Panc1 (cell line): ENCODE measurements around the gene GSC2. TPM values are rescaled to one million over a fixed set of nuclear protein-coding genes. Genes with fewer than 3 reads are reported as not detected.

Experiments used
- ATAC-seq: fragments of 200-7000 bp; cut with Tn5 transposase; 2 replicates; pipeline ENCODE4 v1.9.1; 2020; ENCODE audit warnings: mild to moderate bottlenecking, moderate library complexity
- BruUV-seq: library from RNA; stranded (reverse); fragments of 400-500 nt; replicated peaks from 2 replicates; lab custom pipeline; 2021; lab: Mats Ljungman, UMichigan
- CTCF ChIA-PET: fragments of 300-600 bp; sonication (Branson Sonifier 250); formaldehyde crosslinking; loops from one replicate; lab custom pipeline; 2022; ENCODE audit warnings: antibody characterized with exemption; lab: Charles Lee
- POLR2A ChIA-PET: fragments of 300-600 bp; sonication (Branson Sonifier 250); formaldehyde crosslinking; loops from one replicate; lab custom pipeline; 2022; ENCODE audit warnings: antibody characterized with exemption; lab: Charles Lee
- DNase-seq: peaks from one replicate; pipeline ENCODE4 v3.0.0-alpha.2; 2010; ENCODE audit warnings: low read depth, low spot score
- H3K27ac ChIP-seq: 2 replicates; pipeline ENCODE4 v1.5.1; 2011; ENCODE audit warnings: mild to moderate bottlenecking, low read length, inconsistent platforms
- H3K27me3 ChIP-seq: fragments of 200-500 bp; sonication (Bioruptor generic); 2 replicates; pipeline ENCODE4 v1.6.0; 2014; ENCODE audit warnings: low read length, inconsistent platforms; ENCODE audit not compliant: control insufficient read depth, insufficient read depth
- H3K36me3 ChIP-seq: fragments of 200-500 bp; sonication (Bioruptor generic); 2 replicates; pipeline ENCODE4 v1.5.1; 2014; ENCODE audit warnings: inconsistent platforms, mild to moderate bottlenecking, low read length, moderate library complexity; ENCODE audit not compliant: control insufficient read depth, insufficient read depth
- H3K4me1 ChIP-seq: 2 replicates; pipeline ENCODE4 v1.5.1; 2011; ENCODE audit warnings: inconsistent platforms, mild to moderate bottlenecking, low read length, moderate library complexity; ENCODE audit not compliant: control insufficient read depth, insufficient read depth
- H3K4me3 ChIP-seq, 2 experiments: 2 replicates each; pipeline ENCODE4 v1.5.1; 2011 to 2012; ENCODE audit warnings: low read depth in 2 of 2, low read length in 2 of 2, mild to moderate bottlenecking in 2 of 2, inconsistent platforms in 1 of 2, moderate library complexity in 1 of 2
- H3K9me3 ChIP-seq: fragments of 200-500 bp; sonication (Bioruptor generic); 2 replicates; pipeline ENCODE4 v1.5.1; 2014; ENCODE audit warnings: low read depth, mild to moderate bottlenecking, inconsistent platforms, low read length, moderate library complexity; ENCODE audit not compliant: control insufficient read depth, insufficient read depth
- POLR2AphosphoS5 ChIP-seq: IDR thresholded peaks from 2 replicates; pipeline ENCODE4 v1.6.1; 2012; ENCODE audit warnings: mild to moderate bottlenecking, low read depth, low read length, moderate library complexity
- SIN3A ChIP-seq: IDR thresholded peaks from 2 replicates; pipeline ENCODE4 v1.6.1; 2012; ENCODE audit warnings: low read depth, mild to moderate bottlenecking, low read length, moderate library complexity, borderline replicate concordance; ENCODE audit not compliant: insufficient read depth
- TCF7L2 ChIP-seq: IDR thresholded peaks from 2 replicates; pipeline ENCODE4 v1.6.1; 2011; ENCODE audit warnings: mild to moderate bottlenecking, low read depth, low read length, inconsistent platforms
- in situ Hi-C: cut with HindIII; loops from 2 replicates; pipeline ENCODE4 v1.10.0; 2016; ENCODE audit warnings: low sequenced_read_pairs, low pct_unique_long_range_greater_than_20kb
- intact Hi-C: fragments of 100-400 bp; cut with micrococcal nuclease; formaldehyde crosslinking; loops from one replicate; pipeline ENCODE4 v1.10.0; 2022; ENCODE audit not compliant: unreplicated experiment
- total RNA-seq: library from RNA; stranded (reverse); gene quantifications from one replicate; pipeline ENCODE4 v1.2.1, GENCODE V29; 2021; ENCODE audit not compliant: unreplicated experiment
- TF ChIP-seq, protein P1 (sequence below), 2 experiments: IDR thresholded peaks; 2 replicates each; pipeline ENCODE4 v1.6.1; 2011 to 2012; ENCODE audit warnings: low read depth in 2 of 2, control low read depth in 1 of 2, low read length in 1 of 2, mild to moderate bottlenecking in 1 of 2, moderate library complexity in 1 of 2; ENCODE audit not compliant: insufficient read depth in 1 of 2
- TF ChIP-seq, protein P2 (sequence below): fragments of 450-650 bp; IDR thresholded peaks from 2 replicates; pipeline ENCODE4 v1.5.1; 2017; ENCODE audit warnings: mild to moderate bottlenecking

Gene GSC2
- total RNA-seq, 1 experiment from 2014 or later, result 0.23 TPM

GRCh38 chr22:19179497-19180048 is 29.5 kb upstream of the GSC2 start:
- Histone ChIP-seq H3K36me3 (no peaks in the 10 kb centered on the region; the same call in 1 of the 2 replicates), H3K9me3 (no peaks in the 10 kb centered on the region), H3K27ac (peak overlapping the region; percentile 81), H3K27me3 (no peaks in the 10 kb centered on the region), H3K4me3 (peak overlapping the region; percentile 66 to 70), H3K4me1 (peaks cover 27% of the 10 kb centered on the region)
- intact Hi-C loops (no loop called here), in situ Hi-C loops (no loop called here)
- ATAC-seq, result peak; percentile 67
- no TSS peak for BruUV-seq
- POLR2A ChIA-PET, result interaction anchor here (0.6 kb wide), 1 partner anchor 156 kb away, joined by 7 read pairs; no protein-coding TSS in a partner anchor
- DNase-seq, result peak; percentile 43
- CTCF ChIA-PET, result interaction anchor here (0.6 kb wide), 3 partner anchors 44 to 375 kb away, joined by 3 to 14 read pairs (median 7); no protein-coding TSS in a partner anchor
- TF ChIP-seq, protein P1, sequence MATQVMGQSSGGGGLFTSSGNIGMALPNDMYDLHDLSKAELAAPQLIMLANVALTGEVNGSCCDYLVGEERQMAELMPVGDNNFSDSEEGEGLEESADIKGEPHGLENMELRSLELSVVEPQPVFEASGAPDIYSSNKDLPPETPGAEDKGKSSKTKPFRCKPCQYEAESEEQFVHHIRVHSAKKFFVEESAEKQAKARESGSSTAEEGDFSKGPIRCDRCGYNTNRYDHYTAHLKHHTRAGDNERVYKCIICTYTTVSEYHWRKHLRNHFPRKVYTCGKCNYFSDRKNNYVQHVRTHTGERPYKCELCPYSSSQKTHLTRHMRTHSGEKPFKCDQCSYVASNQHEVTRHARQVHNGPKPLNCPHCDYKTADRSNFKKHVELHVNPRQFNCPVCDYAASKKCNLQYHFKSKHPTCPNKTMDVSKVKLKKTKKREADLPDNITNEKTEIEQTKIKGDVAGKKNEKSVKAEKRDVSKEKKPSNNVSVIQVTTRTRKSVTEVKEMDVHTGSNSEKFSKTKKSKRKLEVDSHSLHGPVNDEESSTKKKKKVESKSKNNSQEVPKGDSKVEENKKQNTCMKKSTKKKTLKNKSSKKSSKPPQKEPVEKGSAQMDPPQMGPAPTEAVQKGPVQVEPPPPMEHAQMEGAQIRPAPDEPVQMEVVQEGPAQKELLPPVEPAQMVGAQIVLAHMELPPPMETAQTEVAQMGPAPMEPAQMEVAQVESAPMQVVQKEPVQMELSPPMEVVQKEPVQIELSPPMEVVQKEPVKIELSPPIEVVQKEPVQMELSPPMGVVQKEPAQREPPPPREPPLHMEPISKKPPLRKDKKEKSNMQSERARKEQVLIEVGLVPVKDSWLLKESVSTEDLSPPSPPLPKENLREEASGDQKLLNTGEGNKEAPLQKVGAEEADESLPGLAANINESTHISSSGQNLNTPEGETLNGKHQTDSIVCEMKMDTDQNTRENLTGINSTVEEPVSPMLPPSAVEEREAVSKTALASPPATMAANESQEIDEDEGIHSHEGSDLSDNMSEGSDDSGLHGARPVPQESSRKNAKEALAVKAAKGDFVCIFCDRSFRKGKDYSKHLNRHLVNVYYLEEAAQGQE (IDR thresholded peaks at IDR 0.05; ENCODE audit: insufficient read depth in 1 of 2, low read depth in 2 of 2, low read length in 1 of 2), result no peak
- TF ChIP-seq, protein P2, sequence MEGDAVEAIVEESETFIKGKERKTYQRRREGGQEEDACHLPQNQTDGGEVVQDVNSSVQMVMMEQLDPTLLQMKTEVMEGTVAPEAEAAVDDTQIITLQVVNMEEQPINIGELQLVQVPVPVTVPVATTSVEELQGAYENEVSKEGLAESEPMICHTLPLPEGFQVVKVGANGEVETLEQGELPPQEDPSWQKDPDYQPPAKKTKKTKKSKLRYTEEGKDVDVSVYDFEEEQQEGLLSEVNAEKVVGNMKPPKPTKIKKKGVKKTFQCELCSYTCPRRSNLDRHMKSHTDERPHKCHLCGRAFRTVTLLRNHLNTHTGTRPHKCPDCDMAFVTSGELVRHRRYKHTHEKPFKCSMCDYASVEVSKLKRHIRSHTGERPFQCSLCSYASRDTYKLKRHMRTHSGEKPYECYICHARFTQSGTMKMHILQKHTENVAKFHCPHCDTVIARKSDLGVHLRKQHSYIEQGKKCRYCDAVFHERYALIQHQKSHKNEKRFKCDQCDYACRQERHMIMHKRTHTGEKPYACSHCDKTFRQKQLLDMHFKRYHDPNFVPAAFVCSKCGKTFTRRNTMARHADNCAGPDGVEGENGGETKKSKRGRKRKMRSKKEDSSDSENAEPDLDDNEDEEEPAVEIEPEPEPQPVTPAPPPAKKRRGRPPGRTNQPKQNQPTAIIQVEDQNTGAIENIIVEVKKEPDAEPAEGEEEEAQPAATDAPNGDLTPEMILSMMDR, result peak; percentile 84
- no peak for TF ChIP-seq SIN3A

DNA sequence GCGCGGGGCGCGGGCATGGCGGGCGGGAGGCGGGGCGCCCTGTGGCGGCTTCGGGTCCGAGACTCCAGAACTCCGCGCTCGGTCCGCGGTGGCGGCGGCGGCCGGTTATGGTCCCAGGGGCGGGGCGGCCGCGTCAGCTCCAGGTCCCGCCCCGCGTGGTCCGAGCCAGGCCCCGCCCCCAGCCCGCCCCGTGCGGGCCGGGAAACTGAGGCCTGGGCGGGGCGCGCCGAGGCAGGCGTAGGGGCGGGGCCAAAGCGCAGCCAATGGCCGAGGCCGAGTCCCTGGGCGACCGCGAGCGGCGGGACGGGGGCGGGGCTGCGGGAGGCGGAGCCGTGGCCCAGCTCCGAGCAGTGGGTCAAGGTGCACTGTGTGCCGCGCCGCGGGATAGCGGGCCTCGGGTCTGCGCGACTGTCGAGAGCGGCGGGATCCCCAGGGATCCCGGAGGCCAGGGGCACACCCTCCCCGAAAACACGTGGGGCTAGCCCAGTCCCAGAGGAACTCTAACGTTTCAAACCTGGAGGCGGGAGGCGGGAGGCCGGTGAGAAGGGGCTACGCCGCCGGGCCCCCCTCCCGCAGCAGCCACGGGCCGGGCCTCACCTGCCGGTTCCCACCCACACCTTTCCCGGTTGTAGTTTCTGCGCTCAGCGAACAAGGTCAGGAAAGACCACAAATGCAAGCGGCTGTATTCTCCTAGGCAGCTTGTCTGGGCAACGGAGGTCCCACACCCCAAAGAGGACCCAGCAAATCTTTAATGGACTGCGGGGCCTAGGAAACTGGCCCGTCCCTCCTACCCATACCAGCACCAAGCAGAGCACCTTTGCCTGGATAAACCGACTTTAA is 28.8 kb upstream of the GSC2 start, which contains the start of gene SLC25A1:
Gene SLC25A1 (minus strand): TSS at position 80 of the 840 bp plus-strand sequence. CDS start 63 bp downstream, at position 17.
- Histone ChIP-seq H3K4me1 (peaks cover 34% of the 10 kb centered on the region), H3K9me3 (no peaks in the 10 kb centered on the region), H3K36me3 (no peaks in the 10 kb centered on the region; the same call in 1 of the 2 replicates), H3K4me3 (peak within 1 kb of the TSS; percentile 66 to 70), H3K27me3 (no peaks in the 10 kb centered on the region), H3K27ac (peak within 1 kb of the TSS; percentile 81)
- TF ChIP-seq, protein P1 (IDR thresholded peaks at IDR 0.05; ENCODE audit: insufficient read depth in 1 of 2, low read depth in 2 of 2, low read length in 1 of 2), result no peak
- TF ChIP-seq, protein P2, result no peak
- no peak for TF ChIP-seq TCF7L2
- peak; percentile 41 for TF ChIP-seq POLR2AphosphoS5
- TF ChIP-seq SIN3A, result no peak
- ATAC-seq, result peak; percentile 82
- no peak for DNase-seq
- ChIA-PET POLR2A (interaction anchor here (0.6 to 0.7 kb wide), 2 partner anchors 155 to 412 kb away, joined by 5 to 7 read pairs; no protein-coding TSS in a partner anchor), CTCF (interaction anchor here (0.5 to 0.8 kb wide), 6 partner anchors 43 to 376 kb away, joined by 3 to 14 read pairs (median 4); no protein-coding TSS in a partner anchor)
- intact Hi-C loops (no loop called here), in situ Hi-C loops (no loop called here)
- BruUV-seq, result no TSS peak
